GM12875 (cell line): ENCODE measurements around the gene ARID3B.
"Not testable (repeated sequence)": the region's sequence is repeated elsewhere in the genome, so short reads cannot be mapped to it uniquely, and the experiment has no call there.

Experiments
- H3K4me3 ChIP-seq: one replicate; pipeline ENCODE4 v1.5.1; 2011; ENCODE audit warnings: low read depth, low read length, control low read depth
- CTCF ChIP-seq: IDR thresholded peaks from 2 replicates; pipeline ENCODE4 v1.5.1; 2011; ENCODE audit warnings: low read depth, mild to moderate bottlenecking, control low read depth, inconsistent platforms, low read length, moderate library complexity, borderline replicate concordance; ENCODE audit not compliant: insufficient read depth

The ARID3B gene

DNA sequence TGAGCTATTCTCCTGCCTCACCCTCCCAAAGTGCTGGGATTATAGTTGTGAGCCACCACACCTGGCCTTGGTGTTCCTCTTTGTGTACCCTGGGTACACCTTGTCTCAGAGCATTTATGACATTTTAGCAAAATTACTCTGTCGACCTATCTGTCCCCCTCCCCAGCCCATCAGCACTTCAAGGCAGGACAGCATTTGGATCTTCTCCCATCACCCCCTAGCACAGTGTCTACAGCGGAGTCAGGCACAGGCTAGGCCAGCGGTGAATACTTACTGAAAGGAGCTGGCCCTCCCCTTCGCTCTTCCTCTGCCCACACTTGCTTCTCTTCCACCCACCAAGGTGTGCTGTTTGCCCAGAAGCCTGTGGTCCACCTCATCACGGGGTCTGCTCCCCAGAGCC lies 54.3 kb downstream of the ARID3B start:
- TF ChIP-seq CTCF, result no peak
- H3K4me3 ChIP-seq, result no peak overlapping the region

DNA sequence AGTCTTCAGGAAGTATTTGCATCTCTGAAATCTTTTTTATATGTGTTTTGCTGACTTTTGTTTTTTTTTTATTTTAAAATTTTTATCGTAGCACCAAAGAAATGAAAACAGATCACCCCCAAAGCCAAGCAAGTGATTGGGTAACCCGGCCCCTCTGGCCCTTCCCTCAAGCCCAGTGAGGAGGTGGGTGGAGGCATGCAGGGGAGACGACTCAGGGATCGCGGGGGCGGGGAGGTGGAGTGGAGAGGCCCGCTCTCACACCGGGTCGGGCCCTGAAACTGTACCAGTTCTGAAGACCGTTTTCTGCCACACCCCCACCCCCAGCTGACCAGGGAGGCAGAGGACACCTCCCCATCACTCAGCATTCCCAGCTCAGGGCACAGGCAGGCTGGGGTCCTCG lies 55.7 kb downstream of the ARID3B start:
- not testable (repeated sequence) for H3K4me3 ChIP-seq

DNA sequence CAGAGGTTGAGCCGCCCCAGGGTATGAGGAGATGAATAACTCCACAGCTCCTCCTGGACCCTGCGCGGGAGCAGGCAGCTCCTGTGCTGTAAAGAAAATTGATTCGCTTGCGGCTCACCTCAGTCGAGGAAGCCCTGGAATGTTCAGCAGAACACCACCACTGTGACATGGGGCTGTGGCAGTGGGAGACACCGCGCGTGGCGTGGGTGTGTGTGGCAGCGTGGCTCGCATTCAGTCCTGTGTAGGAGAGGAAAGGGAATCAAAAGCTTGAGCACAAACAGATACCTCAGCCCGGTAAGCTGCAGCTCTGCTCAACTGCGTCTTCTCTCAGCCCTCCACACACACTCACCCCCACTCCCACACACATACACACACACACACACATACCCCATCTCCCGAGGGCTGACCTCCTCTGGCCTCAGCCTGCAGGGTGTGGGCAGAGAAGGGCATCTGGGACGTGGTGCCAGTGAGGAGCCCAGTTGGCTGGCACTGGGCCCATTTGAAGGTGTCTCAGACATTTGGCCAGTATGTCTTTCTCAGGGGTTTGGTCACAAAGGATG lies 56.2 kb downstream of the ARID3B start:
- not testable (repeated sequence) for H3K4me3 ChIP-seq

GRCh38 chr15:74598126-74598842 lies 57.3 kb downstream of the ARID3B start:
- peak overlapping the region; percentile 56 for H3K4me3 ChIP-seq
- no peak for TF ChIP-seq CTCF

GRCh38 chr15:74599156-74599555 lies 58.1 kb downstream of the ARID3B start:
- H3K4me3 ChIP-seq, result no peak overlapping the region
- no peak for TF ChIP-seq CTCF

GRCh38 chr15:74603026-74603788 lies 62.2 kb downstream of the ARID3B start:
- no peak overlapping the region for H3K4me3 ChIP-seq
- no peak for TF ChIP-seq CTCF

DNA sequence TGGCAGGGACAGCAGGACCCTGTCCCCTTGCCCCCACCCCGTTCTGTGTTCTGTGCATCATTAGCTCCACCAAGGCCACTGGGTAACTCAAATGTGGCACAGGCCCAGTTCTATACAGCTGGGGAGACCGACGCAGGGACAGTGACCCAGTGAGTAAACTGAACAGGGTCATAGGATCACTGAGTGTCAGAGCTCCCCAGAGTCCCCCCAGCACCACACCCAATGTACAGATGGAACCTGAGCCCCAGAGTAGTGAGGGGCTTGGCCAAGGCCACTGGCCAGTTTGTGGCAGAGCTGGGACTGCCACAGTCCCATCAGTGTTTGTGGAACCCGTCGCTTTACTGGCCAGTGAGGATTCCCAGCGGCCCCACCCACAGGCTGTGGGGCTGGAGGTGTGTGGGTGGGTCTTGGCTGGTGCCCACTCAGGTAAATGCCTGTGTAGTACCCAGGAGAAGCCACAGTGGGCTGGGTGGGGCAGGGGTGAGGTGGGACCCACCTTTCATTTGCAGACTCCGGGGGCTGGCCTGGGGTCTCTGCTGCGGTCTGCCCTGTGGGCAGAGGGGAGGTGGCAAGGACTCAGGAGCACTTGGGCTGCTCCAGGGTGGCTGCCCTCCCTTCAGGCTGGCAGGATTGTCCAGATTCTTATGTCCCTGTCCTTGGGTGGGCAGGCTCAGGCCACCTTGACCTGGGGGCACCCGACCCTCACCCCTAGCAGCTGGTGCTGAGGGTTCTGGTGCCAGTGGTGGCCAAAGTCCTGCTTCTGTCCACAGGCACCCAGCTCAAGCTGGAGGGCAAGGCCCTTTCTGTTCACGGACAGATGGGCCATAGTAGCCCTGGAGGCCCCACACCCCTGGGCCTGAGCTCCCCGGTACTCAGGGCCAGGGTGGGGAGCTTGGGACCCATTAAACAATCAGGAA lies 63.0 kb downstream of the ARID3B start:
- no peak overlapping the region for H3K4me3 ChIP-seq
- no peak for TF ChIP-seq CTCF
